BE2C (cell line): ENCODE measurements around the gene HCK.
A peak's percentile ranks its signal among the peaks of the same experiment; 100 is the strongest.

Experiments used
- DNase-seq: peaks from one replicate; pipeline ENCODE4 v3.0.0-alpha.2; 2020
- H3K27me3 ChIP-seq: fragments of 250-450 bp; sonication (Bioruptor Pico); 2 replicates; pipeline ENCODE4 v1.5.1; 2020; ENCODE audit warnings: mild to moderate bottlenecking
- H3K36me3 ChIP-seq: fragments of 250-450 bp; sonication (Bioruptor Pico); 2 replicates; pipeline ENCODE4 v1.5.1; 2020; ENCODE audit warnings: mild to moderate bottlenecking
- H3K4me1 ChIP-seq: fragments of 250-450 bp; sonication (Bioruptor Pico); 2 replicates; pipeline ENCODE4 v1.5.1; 2020
- H3K4me3 ChIP-seq: 2 replicates; pipeline ENCODE4 v1.5.1; 2011; ENCODE audit warnings: low read depth, low read length
- H3K9me3 ChIP-seq: fragments of 250-450 bp; sonication (Bioruptor Pico); 2 replicates; pipeline ENCODE4 v1.5.1; 2020
- CTCF ChIP-seq: IDR thresholded peaks from 2 replicates; pipeline ENCODE4 v1.5.1; 2012; ENCODE audit warnings: mild to moderate bottlenecking, low read depth, low read length

HCK gene

GRCh38 chr20:32017711-32018251, 34.3 kb upstream of the HCK start:
- peaks cover 8% of the 10 kb centered on the region; the same call in 1 of the 2 replicates for H3K27me3 ChIP-seq
- H3K36me3 ChIP-seq: no peaks in the 10 kb centered on the region
- DNase-seq: peak; percentile 30
- H3K4me3 ChIP-seq: no peak overlapping the region
- H3K9me3 ChIP-seq: no peaks in the 10 kb centered on the region
- H3K4me1 ChIP-seq: no peaks in the 10 kb centered on the region; the same call in 1 of the 2 replicates
- TF ChIP-seq CTCF: peak; percentile 7; the same call in 1 of the 2 replicates

- Histone ChIP-seq H3K36me3 (no peaks in the 10 kb centered on the region), H3K4me1 (no peaks in the 10 kb centered on the region; the same call in 1 of the 2 replicates), H3K4me3 (peak overlapping the region; percentile 59), H3K27me3 (peaks cover 8% of the 10 kb centered on the region; the same call in 1 of the 2 replicates), H3K9me3 (no peaks in the 10 kb centered on the region)
- 0 out of 2 replicates have a peak, but pooled peaks have one; percentile 2 for TF ChIP-seq CTCF
- DNase-seq: peak; percentile 85
Observed at GRCh38 chr20:32018269-32019155, 33.5 kb upstream of the HCK start.

- TF ChIP-seq CTCF: peak; percentile 10; the same call in 1 of the 2 replicates
- Histone ChIP-seq H3K4me3 (peak overlapping the region; percentile 30), H3K36me3 (no peaks in the 10 kb centered on the region), H3K27me3 (peaks cover 8% of the 10 kb centered on the region; the same call in 1 of the 2 replicates), H3K4me1 (no peaks in the 10 kb centered on the region; the same call in 1 of the 2 replicates), H3K9me3 (no peaks in the 10 kb centered on the region)
- peak; percentile 61 for DNase-seq
Observed at GRCh38 chr20:32019156-32019510, 32.9 kb upstream of the HCK start.

- Histone ChIP-seq H3K9me3 (no peaks in the 10 kb centered on the region), H3K4me3 (peak overlapping the region; percentile 30), H3K36me3 (no peaks in the 10 kb centered on the region), H3K27me3 (peaks cover 8% of the 10 kb centered on the region; the same call in 1 of the 2 replicates), H3K4me1 (no peaks in the 10 kb centered on the region; the same call in 1 of the 2 replicates)
- no peak for TF ChIP-seq CTCF
- no peak for DNase-seq
Observed at GRCh38 chr20:32019563-32020463, 32.2 kb upstream of the HCK start.

- Histone ChIP-seq H3K36me3 (no peaks in the 10 kb centered on the region), H3K9me3 (no peaks in the 10 kb centered on the region), H3K27me3 (peaks cover 7% of the 10 kb centered on the region; the same call in 1 of the 2 replicates), H3K4me1 (no peaks in the 10 kb centered on the region; the same call in 1 of the 2 replicates), H3K4me3 (no peak overlapping the region)
- no peak for TF ChIP-seq CTCF
- DNase-seq: no peak
Observed at GRCh38 chr20:32021091-32021490, 31.0 kb upstream of the HCK start.
